GM12864 (cell line): ENCODE data around the gene SNX33.
A peak's percentile ranks its signal among the peaks of the same experiment; 100 is the strongest.

ENCODE experiments used
- DNase-seq: peaks from one replicate; pipeline ENCODE4 v3.0.0-alpha.2; 2011; ENCODE audit warnings: low read depth
- H3K4me3 ChIP-seq: 2 replicates; pipeline ENCODE4 v1.5.1; 2011; ENCODE audit warnings: mild to moderate bottlenecking, low read depth, low read length, control low read depth
- TF ChIP-seq, protein P1 (sequence below): IDR thresholded peaks from 2 replicates; pipeline ENCODE4 v1.5.1; 2011; ENCODE audit warnings: low read depth, mild to moderate bottlenecking, moderate library complexity, low read length, control low read depth, inconsistent platforms; ENCODE audit errors: missing control alignments

The SNX33 gene

DNA sequence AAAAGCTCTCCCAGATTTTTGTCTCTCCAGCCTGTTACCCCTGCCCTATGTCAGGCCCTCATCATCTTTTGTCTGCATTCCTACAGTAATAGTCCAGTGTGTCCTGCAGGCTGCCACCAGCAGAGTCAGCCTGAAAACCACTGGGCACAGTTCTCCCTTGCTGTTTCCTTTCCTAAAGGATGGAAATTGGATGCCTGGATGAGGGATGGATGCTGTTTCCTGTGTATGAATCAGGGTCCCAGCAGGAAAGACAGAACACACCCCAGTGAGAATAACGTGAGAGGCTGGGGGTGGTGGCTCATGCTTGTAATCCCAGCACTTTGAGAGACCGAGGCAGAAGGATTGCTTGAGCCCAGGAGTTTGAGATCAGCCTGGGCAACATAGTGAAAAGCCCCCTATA is 3.3 kb upstream of the SNX33 start:
- no peak overlapping the region for H3K4me3 ChIP-seq
- TF ChIP-seq, protein P1, sequence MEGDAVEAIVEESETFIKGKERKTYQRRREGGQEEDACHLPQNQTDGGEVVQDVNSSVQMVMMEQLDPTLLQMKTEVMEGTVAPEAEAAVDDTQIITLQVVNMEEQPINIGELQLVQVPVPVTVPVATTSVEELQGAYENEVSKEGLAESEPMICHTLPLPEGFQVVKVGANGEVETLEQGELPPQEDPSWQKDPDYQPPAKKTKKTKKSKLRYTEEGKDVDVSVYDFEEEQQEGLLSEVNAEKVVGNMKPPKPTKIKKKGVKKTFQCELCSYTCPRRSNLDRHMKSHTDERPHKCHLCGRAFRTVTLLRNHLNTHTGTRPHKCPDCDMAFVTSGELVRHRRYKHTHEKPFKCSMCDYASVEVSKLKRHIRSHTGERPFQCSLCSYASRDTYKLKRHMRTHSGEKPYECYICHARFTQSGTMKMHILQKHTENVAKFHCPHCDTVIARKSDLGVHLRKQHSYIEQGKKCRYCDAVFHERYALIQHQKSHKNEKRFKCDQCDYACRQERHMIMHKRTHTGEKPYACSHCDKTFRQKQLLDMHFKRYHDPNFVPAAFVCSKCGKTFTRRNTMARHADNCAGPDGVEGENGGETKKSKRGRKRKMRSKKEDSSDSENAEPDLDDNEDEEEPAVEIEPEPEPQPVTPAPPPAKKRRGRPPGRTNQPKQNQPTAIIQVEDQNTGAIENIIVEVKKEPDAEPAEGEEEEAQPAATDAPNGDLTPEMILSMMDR: no peak
- no peak for DNase-seq

DNA sequence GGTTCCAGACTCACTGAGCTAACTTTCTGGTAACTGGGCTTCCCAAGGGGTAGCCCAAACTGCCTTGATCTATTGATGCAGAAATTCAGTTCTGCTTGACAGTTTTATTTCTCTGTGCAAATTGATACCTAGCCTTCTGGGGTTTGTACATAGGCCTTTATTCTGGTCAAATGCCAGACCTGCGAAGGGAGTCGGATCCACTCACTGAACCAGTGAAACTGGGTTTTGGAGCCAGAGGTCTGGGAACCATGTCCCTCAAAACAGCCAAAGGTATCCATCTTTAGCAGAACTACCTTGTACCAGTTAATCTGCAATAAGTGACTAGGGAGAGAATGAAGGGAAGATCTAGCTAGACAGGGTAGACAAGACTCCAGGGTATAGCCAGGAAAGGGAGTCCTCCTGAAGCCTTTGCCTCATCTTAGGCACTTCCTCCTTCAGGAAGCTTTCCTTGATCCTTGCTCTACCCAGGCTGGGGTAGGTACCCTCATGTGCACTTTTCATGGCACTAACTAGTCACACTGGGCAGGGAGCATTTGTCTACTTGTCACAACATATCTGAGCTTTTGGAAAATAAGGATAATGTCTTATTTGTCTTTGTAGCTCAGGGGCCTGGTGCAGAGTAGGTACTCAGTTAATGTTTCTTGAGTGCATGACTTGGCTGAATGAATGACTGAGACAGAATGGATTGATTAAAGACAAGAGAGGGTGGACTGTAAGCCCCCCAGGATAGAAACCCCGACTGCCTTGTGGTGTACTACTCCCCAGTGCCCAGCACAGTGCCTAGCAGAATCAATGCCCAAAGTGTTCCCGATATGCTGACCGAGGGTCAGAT is 1.4 kb upstream of the SNX33 start:
- no peak overlapping the region for H3K4me3 ChIP-seq
- no peak for DNase-seq
- TF ChIP-seq, protein P1: no peak

DNA sequence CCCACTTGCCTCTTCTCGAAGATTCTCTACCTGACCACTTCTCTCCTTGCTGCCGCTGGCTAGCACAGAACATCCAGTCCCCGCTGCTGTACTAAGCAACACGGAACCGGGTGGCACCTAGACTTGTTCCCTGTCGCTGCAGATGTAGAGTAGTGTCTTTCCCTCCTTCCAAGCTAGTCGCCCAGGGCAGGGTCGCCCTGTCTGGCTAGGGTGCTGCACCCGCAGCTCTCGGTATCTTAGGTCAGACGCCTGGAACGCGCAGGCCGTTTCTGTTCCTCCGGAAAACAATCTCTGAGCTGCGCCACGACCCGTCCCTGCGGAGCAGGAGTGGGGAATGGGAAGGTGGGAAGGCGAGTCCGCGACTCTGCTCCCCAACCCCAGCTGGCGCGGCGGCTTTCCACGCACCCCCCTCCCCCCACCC is 758 bp upstream of the SNX33 start:
- peak overlapping the region; percentile 66 for H3K4me3 ChIP-seq
- TF ChIP-seq, protein P1: no peak
- no peak for DNase-seq

DNA sequence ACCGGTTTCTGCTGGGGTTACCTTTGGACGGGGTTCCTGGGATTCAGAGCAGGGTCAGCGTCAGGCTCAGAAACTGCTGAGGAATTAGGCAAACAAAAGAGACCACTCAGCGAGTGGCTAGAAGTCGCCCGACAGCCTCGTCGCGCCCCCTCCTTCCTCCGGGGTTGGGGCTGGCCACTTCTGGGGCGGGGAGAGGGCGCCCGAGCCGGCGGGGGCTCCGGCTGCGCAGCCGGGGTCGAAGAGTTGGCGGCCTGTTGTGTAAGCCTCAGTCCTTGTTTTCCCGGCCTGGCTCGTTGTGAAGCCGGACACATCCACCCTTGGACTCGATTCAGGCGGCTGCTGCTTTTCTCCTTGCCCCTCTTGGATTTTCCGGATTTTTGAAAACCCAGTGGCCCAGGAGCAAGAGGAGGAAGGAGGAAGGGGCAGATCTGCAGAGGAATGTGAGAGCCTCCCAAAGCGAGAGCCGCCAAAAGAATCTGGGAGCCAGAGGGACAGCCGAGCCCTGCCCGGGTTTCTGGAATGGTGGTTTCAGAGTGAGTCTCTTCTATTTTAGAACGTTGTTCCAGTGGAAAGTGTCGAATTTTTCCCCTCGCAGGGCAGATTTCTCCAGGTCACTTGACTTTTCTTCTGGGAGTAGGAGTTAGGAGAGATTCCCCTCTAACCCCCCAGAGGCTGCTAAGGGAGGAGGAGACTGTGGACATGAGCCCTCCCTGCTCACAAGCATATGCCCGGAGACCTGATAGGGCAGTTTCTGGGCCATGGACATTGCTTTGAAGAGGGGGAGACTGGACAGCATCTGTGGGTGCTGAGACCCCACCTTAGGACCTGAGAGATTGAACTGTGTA is 666 bp downstream of the SNX33 start:
- no peak for DNase-seq
- TF ChIP-seq, protein P1: no peak
- peak overlapping the region; percentile 66 for H3K4me3 ChIP-seq

DNA sequence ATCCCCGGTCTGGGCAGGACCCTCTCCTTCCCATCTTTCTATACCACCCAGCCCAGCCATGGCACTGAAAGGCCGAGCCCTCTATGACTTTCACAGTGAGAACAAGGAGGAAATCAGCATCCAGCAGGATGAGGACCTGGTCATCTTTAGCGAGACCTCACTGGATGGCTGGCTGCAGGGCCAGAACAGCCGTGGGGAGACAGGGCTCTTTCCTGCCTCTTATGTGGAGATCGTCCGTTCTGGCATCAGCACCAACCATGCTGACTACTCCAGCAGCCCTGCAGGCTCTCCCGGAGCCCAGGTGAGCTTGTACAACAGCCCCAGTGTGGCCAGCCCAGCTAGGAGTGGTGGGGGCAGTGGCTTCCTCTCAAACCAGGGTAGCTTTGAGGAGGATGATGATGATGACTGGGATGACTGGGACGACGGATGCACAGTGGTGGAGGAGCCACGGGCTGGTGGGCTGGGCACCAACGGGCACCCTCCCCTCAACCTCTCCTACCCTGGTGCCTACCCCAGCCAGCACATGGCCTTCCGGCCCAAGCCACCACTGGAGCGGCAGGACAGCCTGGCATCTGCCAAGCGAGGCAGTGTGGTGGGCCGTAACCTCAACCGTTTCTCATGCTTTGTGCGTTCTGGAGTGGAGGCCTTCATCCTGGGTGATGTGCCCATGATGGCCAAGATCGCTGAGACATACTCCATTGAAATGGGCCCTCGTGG is 1.5 kb downstream of the SNX33 start:
- DNase-seq: no peak
- no peak overlapping the region for H3K4me3 ChIP-seq
- TF ChIP-seq, protein P1: no peak

DNA sequence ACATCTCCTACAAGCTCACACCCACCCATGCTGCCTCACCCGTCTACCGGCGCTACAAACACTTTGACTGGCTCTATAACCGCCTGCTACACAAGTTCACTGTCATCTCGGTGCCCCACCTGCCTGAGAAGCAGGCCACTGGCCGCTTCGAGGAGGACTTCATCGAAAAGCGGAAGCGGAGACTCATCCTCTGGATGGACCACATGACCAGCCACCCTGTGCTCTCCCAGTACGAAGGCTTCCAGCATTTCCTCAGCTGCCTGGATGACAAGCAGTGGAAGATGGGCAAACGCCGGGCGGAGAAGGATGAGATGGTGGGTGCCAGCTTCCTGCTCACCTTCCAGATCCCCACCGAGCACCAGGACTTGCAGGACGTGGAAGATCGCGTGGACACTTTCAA is 2.1 kb downstream of the SNX33 start:
- TF ChIP-seq, protein P1: no peak
- no peak overlapping the region for H3K4me3 ChIP-seq
- DNase-seq: no peak
